Mesendoderm (in vitro differentiated cells): ENCODE measurements around the gene SYT17.

Experiments used
- DNase-seq: peaks from one replicate; pipeline ENCODE4 v3.0.0; 2013
- H2AK5ac ChIP-seq: 2 replicates; pipeline ENCODE4 v1.6.1; 2013; ENCODE audit warnings: low read length, inconsistent platforms
- H2BK120ac ChIP-seq: 2 replicates; pipeline ENCODE4 v1.6.1; 2013; ENCODE audit warnings: low read depth, mild to moderate bottlenecking, low read length, moderate library complexity, mixed read lengths
- H2BK15ac ChIP-seq: replicated peaks from 2 replicates; pipeline ENCODE4 v1.6.1; 2013; ENCODE audit warnings: low read depth, mild to moderate bottlenecking, moderate library complexity
- H2BK5ac ChIP-seq: 2 replicates; pipeline ENCODE4 v1.6.1; 2013; ENCODE audit warnings: low read length, inconsistent platforms
- H3K18ac ChIP-seq: 2 replicates; pipeline ENCODE4 v1.6.1; 2013; ENCODE audit warnings: mild to moderate bottlenecking, low read length, mixed read lengths
- H3K23ac ChIP-seq: one replicate; pipeline ENCODE4 v1.6.1; 2013; ENCODE audit warnings: low read length
- H3K27ac ChIP-seq: 2 replicates; pipeline ENCODE4 v1.5.1; 2013; ENCODE audit warnings: low read depth, mild to moderate bottlenecking, inconsistent platforms, low read length, moderate library complexity
- H3K27me3 ChIP-seq: 2 replicates; pipeline ENCODE4 v1.6.1; 2013; ENCODE audit warnings: low read length, control low read depth, mild to moderate bottlenecking, inconsistent platforms; ENCODE audit not compliant: insufficient read depth, poor library complexity
- H3K36me3 ChIP-seq: 2 replicates; pipeline ENCODE4 v1.6.1; 2013; ENCODE audit warnings: low read length, inconsistent platforms; ENCODE audit not compliant: control insufficient read depth, insufficient read depth
- H3K4ac ChIP-seq: one replicate; pipeline ENCODE4 v1.6.1; 2013; ENCODE audit warnings: low read depth, mild to moderate bottlenecking, low read length, moderate library complexity
- H3K4me1 ChIP-seq: 2 replicates; pipeline ENCODE4 v1.6.1; 2013; ENCODE audit warnings: low read depth, low read length, inconsistent platforms; ENCODE audit not compliant: control insufficient read depth
- H3K4me2 ChIP-seq: 2 replicates; pipeline ENCODE4 v1.6.1; 2013; ENCODE audit warnings: low read length
- H3K4me3 ChIP-seq: 2 replicates; pipeline ENCODE4 v1.5.1; 2013; ENCODE audit warnings: mild to moderate bottlenecking, low read length
- H3K56ac ChIP-seq: one replicate; pipeline ENCODE4 v1.6.1; 2013; ENCODE audit warnings: low read length
- H3K79me1 ChIP-seq: 2 replicates; pipeline ENCODE4 v1.6.1; 2013; ENCODE audit warnings: low read length, inconsistent platforms
- H3K79me2 ChIP-seq: 2 replicates; pipeline ENCODE4 v1.6.1; 2013; ENCODE audit warnings: mild to moderate bottlenecking, low read length; ENCODE audit not compliant: control insufficient read depth, insufficient read depth
- H3K9ac ChIP-seq: 2 replicates; pipeline ENCODE4 v1.6.1; 2013; ENCODE audit warnings: low read length, inconsistent platforms
- H4K5ac ChIP-seq: one replicate; pipeline ENCODE4 v1.6.1; 2013; ENCODE audit warnings: low read length
- H4K8ac ChIP-seq: one replicate; pipeline ENCODE4 v1.6.1; 2013; ENCODE audit warnings: low read depth, mild to moderate bottlenecking, control low read depth, low read length, moderate library complexity
- WGBS: extraction: QIAGEN DNeasy Blood & Tissue Kit; methylation state at CpG from one replicate; pipeline ENCODE4 v1.1.7; 2013; ENCODE audit warnings: low lambda C conversion rate, missing lambda C conversion rate; ENCODE audit not compliant: insufficient coverage; ENCODE audit errors: extremely low coverage; 5-methylcytosine and 5-hydroxymethylcytosine counted together

SYT17 gene

DNA sequence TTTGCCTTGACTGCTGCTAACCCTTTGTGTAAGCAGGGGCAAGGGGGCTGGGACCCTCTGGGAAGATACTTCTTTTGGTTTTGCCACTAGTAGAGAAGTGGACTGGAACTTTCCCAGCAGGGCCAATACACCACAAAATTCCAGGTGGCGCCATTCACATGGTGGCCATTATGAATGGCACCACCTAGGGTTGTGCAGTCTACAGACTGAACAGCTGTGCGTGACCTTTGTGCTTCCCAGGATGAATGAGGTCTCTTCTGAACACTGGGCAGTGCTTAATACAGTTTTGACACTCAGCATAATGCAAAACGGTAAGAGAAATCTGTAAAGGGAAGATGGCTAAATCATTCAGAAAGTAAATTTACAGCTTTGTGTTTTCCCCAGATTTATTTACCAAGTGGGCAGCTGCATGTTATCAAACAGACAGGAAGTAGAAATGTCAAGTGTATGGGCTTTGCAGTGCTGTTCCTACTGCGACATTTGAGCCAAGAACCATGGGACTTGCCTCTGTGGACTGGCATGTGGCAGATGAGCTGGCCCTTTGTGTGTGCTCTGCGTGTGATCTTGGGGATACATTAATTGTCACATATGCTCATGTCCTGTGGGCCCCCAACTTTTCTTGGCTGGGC is 9.2 kb downstream of the SYT17 start:
- no peak for DNase-seq

DNA sequence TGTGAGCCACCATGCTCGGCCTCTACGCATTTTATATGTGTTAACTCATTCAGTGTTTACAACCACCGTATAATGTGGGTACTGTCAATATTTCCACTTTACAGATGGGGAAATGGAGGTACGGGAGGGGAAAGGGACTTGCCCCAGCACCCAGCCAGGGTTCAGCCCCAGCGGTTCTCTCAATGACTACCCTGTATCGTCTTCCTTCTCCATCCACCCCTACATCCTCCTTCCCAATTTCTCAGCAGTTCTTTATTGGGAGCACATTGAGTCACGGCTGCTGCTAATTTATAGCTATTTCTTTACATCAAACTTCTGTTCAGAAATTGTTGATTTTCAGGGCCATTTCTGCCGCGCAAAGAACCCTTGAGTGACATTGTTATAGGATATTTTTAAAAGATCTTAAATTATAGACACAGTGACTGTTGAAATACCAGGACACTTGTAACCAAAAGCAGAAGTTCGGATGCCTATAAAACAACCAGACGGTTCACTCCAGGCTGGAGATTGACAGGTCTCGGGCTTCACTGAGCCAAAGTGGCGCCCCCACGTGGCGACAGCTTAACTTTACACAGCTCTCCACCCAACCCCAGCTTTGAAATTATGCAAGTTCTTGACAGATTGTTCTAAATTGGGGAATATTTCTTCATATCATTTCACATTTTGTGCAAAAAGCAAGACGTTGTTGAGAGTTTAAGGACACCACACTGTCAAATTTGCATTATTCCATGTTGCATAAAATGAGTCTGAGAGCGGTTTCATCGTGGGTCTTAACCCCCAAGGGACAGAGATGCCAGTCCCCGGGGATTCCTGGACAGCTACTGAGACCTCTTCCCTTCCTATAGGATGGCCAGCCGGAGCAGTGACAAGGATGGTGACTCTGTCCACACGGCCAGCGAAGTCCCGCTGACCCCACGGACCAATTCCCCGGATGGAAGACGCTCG is 11.8 kb downstream of the SYT17 start:
- WGBS: no CpG with 5 or more reads among the region's 27 CpGs
- H2BK120ac ChIP-seq: no peak overlapping the region
- no peak overlapping the region for H3K4me2 ChIP-seq
- H4K8ac ChIP-seq: no peak overlapping the region
- no peak overlapping the region for H3K27ac ChIP-seq
- H3K27me3 ChIP-seq: no peaks in the 10 kb centered on the region
- H2BK15ac ChIP-seq: no peak overlapping the region
- H3K4ac ChIP-seq: no peak overlapping the region
- peak; percentile 61 for DNase-seq
- no peak overlapping the region for H4K5ac ChIP-seq
- H2BK5ac ChIP-seq: no peak overlapping the region
- H3K79me1 ChIP-seq: no peaks in the 10 kb centered on the region
- no peaks in the 10 kb centered on the region for H3K79me2 ChIP-seq
- H3K9ac ChIP-seq: no peak overlapping the region
- no peak overlapping the region for H3K18ac ChIP-seq
- no peaks in the 10 kb centered on the region for H3K36me3 ChIP-seq
- no peak overlapping the region for H3K56ac ChIP-seq
- no peak overlapping the region for H3K23ac ChIP-seq
- no peak overlapping the region for H2AK5ac ChIP-seq
- H3K4me1 ChIP-seq: no peaks in the 10 kb centered on the region
- H3K4me3 ChIP-seq: no peak overlapping the region

More for the DNA sequence above, 9.2 kb downstream of the SYT17 start:
- Histone ChIP-seq H3K4me1 (no peaks in the 10 kb centered on the region), H3K23ac (no peak overlapping the region), H2BK15ac (no peak overlapping the region), H3K79me1 (no peaks in the 10 kb centered on the region), H3K9ac (no peak overlapping the region), H4K8ac (no peak overlapping the region), H4K5ac (no peak overlapping the region), H3K4ac (no peak overlapping the region), H3K56ac (no peak overlapping the region), H3K4me3 (no peak overlapping the region), H3K27me3 (no peaks in the 10 kb centered on the region), H2AK5ac (no peak overlapping the region), H3K79me2 (no peaks in the 10 kb centered on the region), H2BK5ac (no peak overlapping the region), H3K27ac (no peak overlapping the region), H2BK120ac (no peak overlapping the region), H3K18ac (no peak overlapping the region), H3K36me3 (no peaks in the 10 kb centered on the region), H3K4me2 (no peak overlapping the region)
- WGBS: no CpG with 5 or more reads among the region's 5 CpGs

DNA sequence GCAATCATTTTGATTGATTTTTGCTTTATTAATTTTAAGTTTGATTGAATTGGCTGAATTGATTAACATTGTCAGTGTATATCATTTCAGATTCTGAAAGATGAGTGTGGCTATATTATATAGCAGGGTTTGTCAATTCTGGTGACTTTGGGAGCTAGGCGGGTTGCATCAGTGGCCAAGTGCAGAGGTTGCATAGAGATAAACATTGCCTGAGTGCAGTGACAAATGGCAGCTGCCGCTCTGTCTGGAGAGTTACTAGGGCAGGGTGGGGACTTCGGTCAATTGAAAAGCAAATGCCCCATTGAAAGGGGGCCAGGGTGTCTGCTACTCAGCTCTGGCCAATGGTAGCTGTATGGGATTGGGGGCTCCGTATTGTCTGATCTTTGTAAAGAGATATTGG is 12.7 kb downstream of the SYT17 start:
- no CpG with 5 or more reads among the region's 4 CpGs for WGBS
- H2AK5ac ChIP-seq: no peak overlapping the region
- no peak overlapping the region for H3K27ac ChIP-seq
- H3K79me2 ChIP-seq: no peaks in the 10 kb centered on the region
- H3K4me1 ChIP-seq: no peaks in the 10 kb centered on the region
- H3K56ac ChIP-seq: no peak overlapping the region
- H3K23ac ChIP-seq: no peak overlapping the region
- no peak overlapping the region for H2BK5ac ChIP-seq
- no peak overlapping the region for H2BK120ac ChIP-seq
- no peak overlapping the region for H3K4ac ChIP-seq
- no peaks in the 10 kb centered on the region for H3K27me3 ChIP-seq
- no peak overlapping the region for H4K5ac ChIP-seq
- no peaks in the 10 kb centered on the region for H3K36me3 ChIP-seq
- H3K4me3 ChIP-seq: no peak overlapping the region
- H2BK15ac ChIP-seq: no peak overlapping the region
- H3K79me1 ChIP-seq: no peaks in the 10 kb centered on the region
- no peak overlapping the region for H3K18ac ChIP-seq
- H4K8ac ChIP-seq: no peak overlapping the region
- no peak overlapping the region for H3K4me2 ChIP-seq
- no peak overlapping the region for H3K9ac ChIP-seq
- no peak for DNase-seq

DNA sequence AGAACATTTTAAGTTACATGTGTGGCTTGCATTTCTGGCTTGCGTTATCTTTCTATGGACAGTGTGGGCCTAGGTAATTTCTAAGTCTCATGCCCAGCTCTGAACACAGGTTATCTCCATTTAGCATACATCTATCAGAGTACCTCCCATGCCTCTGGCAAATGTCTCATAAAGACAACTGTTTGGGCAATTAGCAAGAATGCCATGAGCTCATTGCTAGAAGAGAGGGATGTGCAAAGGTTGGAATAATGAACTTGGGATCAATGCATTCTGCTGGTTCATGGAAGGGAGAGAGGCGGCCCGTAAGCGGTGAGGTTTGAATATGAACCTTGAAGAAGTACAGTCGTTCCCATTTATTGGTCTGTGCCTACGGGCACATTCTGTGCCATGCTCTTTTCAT is 14.4 kb downstream of the SYT17 start:
- Histone ChIP-seq H3K4ac (no peak overlapping the region), H4K8ac (no peak overlapping the region), H3K27me3 (no peaks in the 10 kb centered on the region), H3K4me2 (no peak overlapping the region), H3K4me1 (no peaks in the 10 kb centered on the region), H4K5ac (no peak overlapping the region), H2BK15ac (no peak overlapping the region), H3K36me3 (no peaks in the 10 kb centered on the region), H3K27ac (no peak overlapping the region), H3K4me3 (no peak overlapping the region), H3K79me2 (no peaks in the 10 kb centered on the region), H3K9ac (no peak overlapping the region), H2BK5ac (no peak overlapping the region), H3K79me1 (no peaks in the 10 kb centered on the region), H2BK120ac (no peak overlapping the region), H3K18ac (no peak overlapping the region), H2AK5ac (no peak overlapping the region), H3K56ac (no peak overlapping the region), H3K23ac (no peak overlapping the region)
- no peak for DNase-seq
- WGBS: no CpG with 5 or more reads among the region's 6 CpGs

DNA sequence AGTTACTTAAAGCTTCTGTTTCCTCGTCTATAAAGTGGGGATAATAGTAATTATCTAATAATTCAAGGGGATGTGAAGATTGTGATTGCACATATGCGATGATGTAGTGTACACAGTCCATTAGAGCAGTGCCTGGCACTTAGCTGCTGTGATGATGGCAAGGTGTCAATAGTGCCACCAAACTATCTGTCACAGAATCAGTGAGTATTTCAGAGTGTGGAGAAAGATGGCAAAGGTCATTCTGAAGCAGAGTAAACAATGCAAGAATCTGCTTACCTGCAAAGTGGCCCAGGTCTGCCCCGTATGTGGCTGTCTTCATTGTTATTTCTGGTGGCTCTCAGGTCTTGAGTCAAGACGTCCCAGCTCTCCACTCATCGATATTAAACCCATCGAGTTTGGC is 15.1 kb downstream of the SYT17 start:
- DNase-seq: no peak
- no peaks in the 10 kb centered on the region for H3K27me3 ChIP-seq
- no peaks in the 10 kb centered on the region for H3K36me3 ChIP-seq
- H2BK5ac ChIP-seq: no peak overlapping the region
- no peak overlapping the region for H3K27ac ChIP-seq
- H3K79me1 ChIP-seq: no peaks in the 10 kb centered on the region
- no peak overlapping the region for H3K4ac ChIP-seq
- no peaks in the 10 kb centered on the region for H3K79me2 ChIP-seq
- no peak overlapping the region for H2AK5ac ChIP-seq
- H3K23ac ChIP-seq: no peak overlapping the region
- WGBS: no CpG with 5 or more reads among the region's 6 CpGs
- H4K5ac ChIP-seq: no peak overlapping the region
- H3K56ac ChIP-seq: no peak overlapping the region
- no peak overlapping the region for H3K4me3 ChIP-seq
- no peak overlapping the region for H3K4me2 ChIP-seq
- no peak overlapping the region for H4K8ac ChIP-seq
- no peak overlapping the region for H3K9ac ChIP-seq
- H3K18ac ChIP-seq: no peak overlapping the region
- H2BK120ac ChIP-seq: no peak overlapping the region
- H2BK15ac ChIP-seq: no peak overlapping the region
- no peaks in the 10 kb centered on the region for H3K4me1 ChIP-seq
